Activated CD4-positive, alpha-beta T cell treated with anti-CD3 and anti-CD28 coated beads for 1 hour (primary cell): Measurements from ENCODE around the gene NRP2.

Experiments
- DNase-seq: peaks from one replicate; pipeline ENCODE4 v3.0.0-alpha.2; 2020

The NRP2 gene

GRCh38 chr2:205816268-205816667 lies 134.0 kb downstream of the NRP2 start:
- no peak for DNase-seq

- DNase-seq: no peak
Observed at GRCh38 chr2:205822579-205822978, 140.3 kb downstream of the NRP2 start.

- no peak for DNase-seq
Observed at GRCh38 chr2:205827809-205828365, 145.6 kb downstream of the NRP2 start.

GRCh38 chr2:205833864-205834263 lies 151.6 kb downstream of the NRP2 start:
- DNase-seq: no peak

DNA sequence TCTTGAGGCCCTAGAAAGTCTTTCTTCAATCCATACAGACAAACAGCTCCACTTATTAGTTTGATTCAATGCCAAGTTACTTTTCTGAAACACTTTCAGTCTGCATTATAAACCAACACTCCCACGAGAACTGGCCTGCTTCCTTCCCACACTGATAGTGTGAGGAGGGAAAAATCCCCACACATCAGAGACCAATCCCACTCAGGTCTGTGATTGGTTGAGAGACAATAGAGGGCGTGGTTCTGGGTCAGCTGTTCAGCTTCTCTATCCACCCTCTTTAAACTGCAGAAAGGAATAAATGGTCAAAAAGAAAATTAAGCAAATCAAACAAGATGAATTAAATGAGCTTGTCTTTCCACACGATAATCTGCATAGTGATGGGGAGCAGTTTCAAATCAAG lies 152.5 kb downstream of the NRP2 start:
- no peak for DNase-seq

- DNase-seq: no peak
Observed at GRCh38 chr2:205835251-205835791, 153.0 kb downstream of the NRP2 start.

- no peak for DNase-seq
Observed at GRCh38 chr2:205835923-205836322, 153.6 kb downstream of the NRP2 start.

- DNase-seq: no peak
Observed at GRCh38 chr2:205836477-205837221, 154.3 kb downstream of the NRP2 start.

GRCh38 chr2:205837663-205838062 lies 155.4 kb downstream of the NRP2 start:
- DNase-seq: no peak

DNA sequence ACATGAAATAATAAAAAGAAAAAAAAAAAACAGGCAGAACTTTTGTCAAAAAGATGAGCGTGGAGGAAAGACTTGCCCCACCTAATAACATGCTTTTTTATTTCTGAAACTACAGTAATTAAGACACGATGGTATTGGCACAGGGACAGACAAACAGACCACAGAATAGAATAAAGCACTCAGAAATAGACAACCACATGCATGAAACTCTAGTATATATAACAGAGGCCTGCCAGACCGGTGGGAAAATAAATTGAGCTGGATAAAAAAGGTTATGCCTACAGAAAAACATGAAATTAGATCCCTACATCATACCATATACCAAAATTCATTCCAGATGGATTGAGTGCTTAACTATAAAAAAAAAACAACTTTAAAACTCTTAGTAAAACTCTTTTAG lies 163.1 kb downstream of the NRP2 start:
- no peak for DNase-seq
